Coronary artery (tissue), 2 donors: ENCODE results near the gene PLPP4.

Source experiments
- DNase-seq: peaks from one replicate; pipeline ENCODE4 v3.0.0-alpha.2; 2017; ENCODE audit warnings: low spot score
- H3K27ac ChIP-seq, 2 donors: fragments of 200-600 bp; sonication (generic); one replicate each; pipeline ENCODE4 v1.5.1; 2016 to 2019
- H3K4me3 ChIP-seq: fragments of 200-600 bp; sonication (generic); 2 replicates; pipeline ENCODE4 v1.5.1; 2016; ENCODE audit warnings: mild to moderate bottlenecking, moderate library complexity
- CTCF ChIP-seq: fragments of 200-600 bp; sonication (generic); IDR thresholded peaks from one replicate; pipeline ENCODE4 v1.5.1; 2019; ENCODE audit warnings: antibody characterized with exemption

PLPP4 gene

GRCh38 chr10:120609006-120609405 is 152.0 kb downstream of the PLPP4 start:
- DNase-seq, result no peak
- Histone ChIP-seq H3K4me3 (no peak overlapping the region), H3K27ac (no peak overlapping the region)
- no peak for TF ChIP-seq CTCF

- no peak for TF ChIP-seq CTCF
- no peak for DNase-seq
- no peak overlapping the region for H3K27ac ChIP-seq
- H3K4me3 ChIP-seq, result no peak overlapping the region
Measured at GRCh38 chr10:120610791-120611190, 153.8 kb downstream of the PLPP4 start.

DNA sequence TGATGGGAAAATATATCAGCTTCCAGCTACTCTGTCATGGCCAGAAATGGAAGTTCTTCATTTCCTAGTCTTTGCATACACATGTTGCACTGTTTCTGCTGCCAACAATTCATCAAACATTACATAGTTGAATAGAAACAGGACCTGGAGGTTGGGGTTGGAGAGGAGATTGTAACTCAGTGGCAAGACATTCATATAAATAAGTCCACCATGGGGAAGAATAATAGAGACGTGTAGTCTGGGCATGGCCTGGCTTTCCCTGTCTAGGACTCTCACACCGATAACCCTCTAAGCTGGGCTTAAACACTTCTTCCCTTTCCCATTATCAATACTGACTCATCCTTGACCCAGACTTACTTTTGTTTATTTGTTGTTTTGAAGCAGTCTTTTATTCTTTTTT is 155.7 kb downstream of the PLPP4 start:
- no peak for TF ChIP-seq CTCF
- Histone ChIP-seq H3K27ac (no peak overlapping the region), H3K4me3 (no peak overlapping the region)
- no peak for DNase-seq

DNA sequence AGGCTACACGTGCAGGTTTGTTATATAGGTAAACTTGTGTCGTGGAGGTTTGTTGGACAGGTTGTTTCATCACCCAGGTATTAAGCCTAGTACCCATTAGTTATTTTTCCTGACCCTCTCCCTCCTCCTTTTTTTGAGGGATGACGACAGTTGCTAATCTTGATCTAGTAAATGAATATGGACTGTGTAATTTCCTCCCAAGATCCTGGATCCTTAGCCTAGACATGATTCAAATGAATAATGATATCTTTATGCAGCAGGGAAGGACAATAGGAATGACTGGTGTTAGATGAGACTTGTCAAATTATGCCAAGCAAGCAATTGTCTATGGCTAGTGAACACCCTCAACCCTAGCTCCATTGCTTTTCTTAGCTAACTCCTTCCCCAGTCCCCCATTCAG is 156.2 kb downstream of the PLPP4 start:
- TF ChIP-seq CTCF, result no peak
- H3K4me3 ChIP-seq, result no peak overlapping the region
- DNase-seq, result no peak
- no peak overlapping the region for H3K27ac ChIP-seq

DNA sequence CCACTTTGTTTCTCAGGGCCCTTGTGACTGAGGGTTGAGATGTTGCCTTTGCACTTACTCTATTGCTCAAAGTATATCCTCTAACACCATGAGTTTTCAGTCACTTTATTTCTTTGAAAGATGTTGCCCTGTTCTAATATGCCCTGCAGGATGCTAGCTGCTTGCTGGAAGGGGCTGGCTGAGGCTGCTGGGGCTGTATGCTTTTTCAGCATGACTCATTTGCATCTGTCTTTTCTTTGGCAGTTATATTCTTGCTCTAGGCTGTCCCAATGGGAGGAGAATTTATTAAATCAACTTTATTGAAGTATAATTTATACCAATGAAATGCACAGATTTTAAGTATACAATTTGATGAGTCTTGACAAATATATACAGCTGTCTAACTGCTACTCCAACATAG is 157.7 kb downstream of the PLPP4 start:
- no peak for TF ChIP-seq CTCF
- Histone ChIP-seq H3K4me3 (no peak overlapping the region), H3K27ac (no peak overlapping the region)
- DNase-seq, result no peak

DNA sequence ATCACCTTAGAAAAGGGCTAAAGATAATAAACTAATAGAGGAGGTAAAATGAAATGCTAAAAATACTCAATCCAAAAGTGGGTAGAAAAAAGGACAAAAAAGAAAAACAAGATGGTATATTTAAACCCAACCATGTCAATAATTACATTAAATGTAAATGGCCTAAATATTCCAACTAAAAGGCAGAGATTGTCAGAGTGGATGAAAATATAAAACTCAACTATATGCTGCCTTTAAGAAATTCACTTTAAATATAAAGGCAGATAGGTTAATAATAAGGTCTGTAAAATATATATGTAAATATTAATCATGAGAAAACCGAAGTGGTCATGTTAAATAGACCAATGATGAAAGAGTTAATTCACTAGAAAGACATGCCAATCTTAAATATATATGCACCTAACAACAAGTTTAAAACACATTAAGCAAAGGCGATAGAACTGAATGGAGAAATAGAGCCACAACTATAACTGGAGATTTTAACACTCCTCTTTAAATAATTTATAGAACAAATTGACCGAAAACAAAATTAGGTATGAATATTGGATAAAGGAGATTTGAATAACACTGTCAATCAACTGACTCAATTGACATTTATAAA is 159.4 kb downstream of the PLPP4 start:
- H3K27ac ChIP-seq, result no peak overlapping the region
- no peak for TF ChIP-seq CTCF
- no peak overlapping the region for H3K4me3 ChIP-seq
- no peak for DNase-seq

DNA sequence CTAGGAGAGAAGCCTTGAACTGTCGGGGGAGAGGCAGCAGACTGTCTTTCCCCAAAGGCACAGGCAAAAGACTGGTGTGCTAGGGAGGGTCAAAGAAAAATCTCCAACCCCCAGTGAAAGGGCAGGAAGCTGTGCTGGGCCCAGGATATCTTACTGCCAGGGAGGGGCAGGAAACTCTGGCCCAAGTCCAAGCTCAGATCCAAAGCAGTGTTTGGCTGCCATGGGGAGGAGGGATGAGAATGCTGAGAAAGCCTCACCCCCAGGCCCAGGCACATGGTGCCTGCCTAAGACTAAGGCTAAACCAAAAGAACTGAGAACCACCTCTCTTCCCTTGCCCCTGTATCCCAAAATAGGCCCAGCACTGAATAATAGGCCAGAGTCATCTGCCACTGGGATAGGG is 171.2 kb downstream of the PLPP4 start:
- H3K27ac ChIP-seq, result no peak overlapping the region
- H3K4me3 ChIP-seq, result no peak overlapping the region
- no peak for DNase-seq
- no peak for TF ChIP-seq CTCF
